ENCODE measurements around the gene FRMD8.

GRCh38 chr11:65375012-65375411, 11.4 kb upstream of the FRMD8 start:
- no peak for TF ChIP-seq CTCF (IDR thresholded peaks at IDR 0.05)
- TF ChIP-seq POLR2A (IDR thresholded peaks at IDR 0.05) = no peak
